Fibroblast of skin of abdomen (primary cell): Measurements from ENCODE around the gene KCNIP1.

Experiments
- DNase-seq: peaks from one replicate; pipeline ENCODE4 v3.0.0-alpha.2; 2013

The KCNIP1 gene

DNA sequence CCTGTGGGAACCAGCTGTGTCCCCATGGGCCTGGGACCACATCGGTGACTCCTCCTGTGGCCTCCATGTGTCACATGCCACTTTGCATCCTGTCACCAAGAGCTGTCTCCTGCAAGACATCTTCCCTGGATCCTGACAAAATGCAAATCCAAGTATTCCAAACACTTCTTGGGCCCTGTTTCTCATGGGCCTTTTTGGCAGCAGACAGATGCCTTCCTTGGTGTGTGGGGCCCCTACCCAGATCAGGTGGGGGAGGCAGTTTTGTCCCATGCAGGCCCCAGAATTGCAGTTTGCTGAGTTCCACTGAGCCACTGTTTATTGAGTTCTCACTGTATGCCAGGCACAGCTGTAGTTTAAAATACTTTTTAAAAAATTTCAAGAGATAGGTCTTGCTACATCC lies 217.2 kb downstream of the KCNIP1 start:
- no peak for DNase-seq

DNA sequence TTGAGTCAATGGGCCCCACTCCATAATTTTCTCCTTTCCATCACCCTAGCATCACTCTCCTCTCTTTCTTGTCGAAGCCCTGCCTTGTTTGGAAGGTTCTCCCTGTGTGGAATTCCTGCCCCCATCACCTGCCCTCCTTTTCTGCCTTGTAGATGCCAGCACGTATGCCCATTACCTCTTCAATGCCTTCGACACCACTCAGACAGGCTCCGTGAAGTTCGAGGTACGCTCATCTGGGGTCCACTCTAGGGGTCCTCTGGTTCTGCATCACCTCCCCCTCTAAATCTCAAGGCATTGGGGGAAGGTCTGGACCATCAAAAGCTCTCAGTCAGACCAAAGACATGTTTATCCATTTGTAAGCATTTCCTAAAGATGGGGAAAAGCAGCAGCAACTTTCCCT lies 217.9 kb downstream of the KCNIP1 start:
- DNase-seq: no peak

DNA sequence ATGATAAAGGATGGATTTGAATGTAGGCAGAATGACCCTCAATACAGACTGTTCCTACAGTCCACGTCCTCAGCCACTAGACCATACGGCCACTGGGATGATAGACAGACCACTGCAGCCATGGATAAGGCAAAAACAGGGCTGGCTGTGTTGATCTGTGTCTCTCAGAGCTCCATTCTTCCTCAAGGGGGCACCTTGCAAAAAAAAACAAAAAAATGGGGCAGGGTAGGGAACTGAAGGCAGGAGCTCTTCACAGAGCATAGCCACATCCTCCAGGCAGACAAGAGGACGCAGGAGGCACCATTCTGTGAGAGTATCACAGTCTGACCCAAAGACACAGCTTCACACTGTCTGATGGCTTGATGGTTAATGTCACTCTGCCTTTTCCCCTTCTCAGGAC lies 218.5 kb downstream of the KCNIP1 start:
- DNase-seq: no peak

DNA sequence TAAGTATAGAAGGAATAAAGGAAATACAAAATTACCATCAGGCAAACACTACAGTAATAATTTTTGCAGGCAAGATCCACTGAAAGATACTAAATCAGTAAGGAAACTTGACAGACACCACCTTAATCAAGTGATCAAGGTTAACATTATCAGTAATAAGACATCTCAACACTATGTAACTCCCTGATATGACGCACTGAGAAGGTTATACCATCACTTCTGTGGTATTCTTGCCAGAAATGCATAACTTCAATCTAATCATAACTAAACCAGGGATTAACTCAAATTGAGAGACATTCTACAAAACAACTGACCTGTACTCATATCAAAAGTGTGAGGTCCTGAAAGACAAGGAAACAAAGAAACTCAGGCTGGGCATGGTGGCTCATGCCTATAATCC lies 227.2 kb downstream of the KCNIP1 start:
- DNase-seq: no peak

DNA sequence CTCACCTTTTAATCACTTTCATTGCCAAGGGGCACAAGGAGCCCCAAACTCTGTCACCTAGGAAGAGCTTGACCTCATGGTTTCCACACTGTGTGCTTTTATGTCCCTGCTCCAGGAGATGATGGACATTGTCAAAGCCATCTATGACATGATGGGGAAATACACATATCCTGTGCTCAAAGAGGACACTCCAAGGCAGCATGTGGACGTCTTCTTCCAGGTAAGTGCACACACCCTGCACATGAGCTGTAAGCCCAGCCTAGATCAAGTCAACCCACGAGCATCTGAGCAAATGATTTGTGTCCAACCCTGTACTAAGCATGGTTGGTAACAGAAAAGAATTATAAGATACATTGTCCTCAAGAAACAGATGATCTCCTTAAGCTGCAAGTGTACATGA lies 228.9 kb downstream of the KCNIP1 start:
- DNase-seq: no peak

DNA sequence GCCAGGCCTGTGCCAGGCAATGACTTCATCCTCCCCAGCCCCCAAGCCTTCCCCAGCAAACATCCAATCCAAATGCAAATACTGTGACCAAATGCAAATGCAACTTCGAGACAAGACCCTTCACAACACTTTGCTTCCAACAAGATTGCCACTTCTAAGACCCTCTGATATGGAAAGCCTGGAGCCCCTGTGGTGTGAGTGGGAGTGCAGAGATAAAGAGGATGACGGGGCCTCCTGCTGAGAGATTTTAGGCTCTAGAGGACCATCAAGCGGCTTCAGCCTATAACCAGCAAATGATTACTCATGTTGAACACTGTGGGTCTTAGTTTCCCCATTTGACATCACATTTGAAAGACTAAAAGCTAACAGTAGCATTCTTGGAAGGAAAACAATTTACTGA lies 233.1 kb downstream of the KCNIP1 start:
- DNase-seq: no peak

DNA sequence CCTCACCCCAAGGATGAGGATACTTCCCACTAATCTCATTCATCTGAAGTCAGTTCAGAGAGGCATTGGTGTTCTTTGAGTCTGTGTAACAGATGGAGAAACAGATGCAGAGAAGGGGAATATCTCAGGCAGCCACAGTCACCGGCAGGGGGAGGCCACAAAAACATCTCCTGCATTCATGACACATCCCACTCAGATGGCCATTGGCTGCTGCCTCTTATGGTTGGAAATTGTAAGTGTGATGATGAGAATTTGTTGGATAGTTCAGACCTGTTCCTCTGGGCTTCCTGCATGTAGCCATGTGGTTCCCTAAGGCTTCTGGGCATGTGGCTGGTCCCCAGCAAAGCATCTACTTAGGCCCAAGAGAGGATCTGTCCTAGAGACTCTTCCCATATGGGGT lies 233.8 kb downstream of the KCNIP1 start:
- no peak for DNase-seq

DNA sequence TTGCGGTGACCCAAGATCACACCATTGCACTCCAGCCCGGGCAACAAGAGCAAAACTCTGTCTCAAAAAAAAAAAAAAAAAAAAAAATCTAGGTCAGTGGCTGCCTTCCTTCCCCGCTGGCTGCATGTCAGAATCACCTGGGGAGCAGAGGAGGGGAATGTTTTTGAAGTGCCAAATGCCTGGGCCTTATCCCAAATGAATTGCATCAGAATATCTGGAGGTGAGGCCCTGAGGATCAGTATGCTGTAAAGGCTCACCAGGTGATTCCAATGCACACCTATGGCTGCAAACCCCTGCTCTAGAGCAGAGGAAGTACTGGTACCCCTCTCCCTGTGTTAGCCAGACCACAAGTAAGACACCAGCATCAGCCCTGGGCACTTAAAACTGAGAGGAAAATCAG lies 235.0 kb downstream of the KCNIP1 start:
- no peak for DNase-seq

DNA sequence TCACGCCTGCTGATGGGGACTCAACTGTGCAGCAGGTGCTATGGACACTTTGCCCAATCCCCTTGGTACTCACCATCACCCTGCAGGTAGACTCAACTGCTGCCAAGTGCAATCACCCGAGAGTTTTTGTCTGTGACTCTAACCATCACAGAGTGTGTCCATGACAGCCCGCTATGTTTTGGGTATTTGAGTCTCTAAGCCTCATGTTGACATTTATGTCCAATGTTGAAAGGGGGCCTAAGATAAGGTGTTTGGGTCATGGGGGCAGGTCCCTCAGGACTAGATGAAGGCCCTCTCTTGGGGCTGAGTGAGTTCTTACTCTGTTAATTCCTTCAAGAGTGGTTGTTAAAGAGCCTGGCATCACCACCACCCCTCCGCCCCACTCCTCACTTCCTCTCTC lies 235.6 kb downstream of the KCNIP1 start:
- DNase-seq: no peak

DNA sequence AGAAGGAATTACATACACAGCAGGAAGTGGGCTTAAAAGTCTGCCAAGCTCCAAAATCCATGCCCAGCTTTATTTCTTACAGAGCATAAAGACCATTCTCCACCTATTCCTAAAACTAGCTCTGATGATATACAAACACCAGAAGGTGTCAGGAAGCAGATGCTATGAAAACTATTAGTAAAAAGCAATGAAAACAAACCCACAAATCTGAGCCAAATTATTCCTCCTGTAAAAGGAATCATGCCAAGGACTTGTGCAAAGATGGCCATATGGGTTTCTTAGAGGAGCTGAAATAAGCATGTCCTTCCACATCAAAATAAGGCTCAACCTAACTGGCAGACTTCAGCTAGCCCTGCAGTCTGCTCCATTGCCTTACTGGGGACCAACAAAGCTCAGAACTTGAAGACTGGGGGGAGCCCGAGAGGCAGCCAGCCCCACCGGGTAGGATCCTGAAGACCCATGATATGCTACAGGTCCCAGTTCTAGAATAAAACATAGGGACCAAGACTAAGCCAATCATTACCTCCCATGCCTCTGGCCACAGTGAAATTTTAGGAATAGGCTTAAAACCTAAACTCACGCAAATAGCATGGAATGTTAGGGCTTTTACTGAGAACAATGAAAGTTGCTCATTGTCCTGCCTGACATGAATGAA lies 236.9 kb downstream of the KCNIP1 start:
- no peak for DNase-seq

DNA sequence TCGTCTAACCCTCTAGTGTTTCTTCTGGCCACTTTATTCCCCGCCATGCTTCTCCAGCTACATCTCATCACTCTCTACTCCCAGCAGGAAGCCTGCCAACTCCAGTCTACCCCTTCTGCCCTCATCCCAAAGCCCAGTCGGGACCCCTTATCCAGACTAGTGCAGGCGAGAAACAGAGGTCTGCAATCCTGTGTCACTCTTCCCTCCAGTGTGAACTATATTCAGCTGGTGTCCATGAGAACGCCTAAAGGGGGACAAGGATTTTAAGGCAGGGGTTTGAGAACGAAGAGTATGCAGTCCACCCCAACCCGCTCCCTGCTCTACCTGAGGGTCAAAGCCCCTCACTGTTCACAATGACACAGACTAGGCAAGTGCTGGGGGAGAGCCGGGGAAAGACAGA lies 238.0 kb downstream of the KCNIP1 start:
- DNase-seq: no peak

DNA sequence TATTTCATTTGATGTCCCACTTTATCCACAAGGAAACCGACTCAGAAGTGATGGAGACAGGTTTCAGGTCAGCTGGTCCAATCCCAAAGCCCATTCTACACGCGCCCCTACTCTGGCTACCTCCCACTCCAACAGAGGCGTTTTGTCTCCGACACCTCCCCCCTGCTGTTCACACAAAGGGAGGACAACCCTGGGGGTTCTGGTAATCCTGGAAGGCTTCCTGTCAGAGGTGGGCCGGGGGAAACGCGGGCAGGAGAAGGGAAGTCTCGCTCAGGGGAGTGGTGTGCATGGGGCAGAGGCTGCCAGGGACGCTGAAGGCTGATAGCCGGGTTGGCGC lies 240.0 kb downstream of the KCNIP1 start:
- no peak for DNase-seq

DNA sequence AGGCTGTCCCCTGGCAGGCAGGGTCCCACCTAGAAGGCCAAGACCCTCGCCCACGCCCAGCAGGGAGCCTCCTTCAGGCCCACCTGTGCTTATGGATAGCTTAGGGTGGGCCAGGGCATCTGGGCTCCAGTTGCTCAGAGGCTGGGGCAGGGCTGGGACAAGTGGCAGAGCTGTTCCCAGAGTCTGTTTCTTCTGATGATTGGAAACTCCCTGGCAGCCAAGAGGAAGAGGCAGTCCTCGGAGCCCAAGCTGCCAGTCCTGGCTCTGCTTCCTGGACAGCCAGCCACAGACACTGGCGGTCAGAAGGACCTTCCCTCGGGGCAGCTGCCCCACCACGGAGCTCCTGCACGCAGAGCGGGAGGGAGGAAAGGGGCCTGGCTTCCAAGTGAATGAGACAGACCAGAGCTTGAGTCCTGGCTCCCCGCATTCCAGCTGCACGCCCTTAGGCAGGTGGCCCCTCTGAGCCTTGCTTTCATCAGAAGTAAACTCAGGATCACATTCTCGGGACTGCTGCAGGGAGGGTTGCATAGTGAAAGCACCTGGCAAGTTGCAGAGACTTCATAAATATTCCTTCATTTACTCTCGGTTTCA lies 241.8 kb downstream of the KCNIP1 start:
- no peak for DNase-seq

DNA sequence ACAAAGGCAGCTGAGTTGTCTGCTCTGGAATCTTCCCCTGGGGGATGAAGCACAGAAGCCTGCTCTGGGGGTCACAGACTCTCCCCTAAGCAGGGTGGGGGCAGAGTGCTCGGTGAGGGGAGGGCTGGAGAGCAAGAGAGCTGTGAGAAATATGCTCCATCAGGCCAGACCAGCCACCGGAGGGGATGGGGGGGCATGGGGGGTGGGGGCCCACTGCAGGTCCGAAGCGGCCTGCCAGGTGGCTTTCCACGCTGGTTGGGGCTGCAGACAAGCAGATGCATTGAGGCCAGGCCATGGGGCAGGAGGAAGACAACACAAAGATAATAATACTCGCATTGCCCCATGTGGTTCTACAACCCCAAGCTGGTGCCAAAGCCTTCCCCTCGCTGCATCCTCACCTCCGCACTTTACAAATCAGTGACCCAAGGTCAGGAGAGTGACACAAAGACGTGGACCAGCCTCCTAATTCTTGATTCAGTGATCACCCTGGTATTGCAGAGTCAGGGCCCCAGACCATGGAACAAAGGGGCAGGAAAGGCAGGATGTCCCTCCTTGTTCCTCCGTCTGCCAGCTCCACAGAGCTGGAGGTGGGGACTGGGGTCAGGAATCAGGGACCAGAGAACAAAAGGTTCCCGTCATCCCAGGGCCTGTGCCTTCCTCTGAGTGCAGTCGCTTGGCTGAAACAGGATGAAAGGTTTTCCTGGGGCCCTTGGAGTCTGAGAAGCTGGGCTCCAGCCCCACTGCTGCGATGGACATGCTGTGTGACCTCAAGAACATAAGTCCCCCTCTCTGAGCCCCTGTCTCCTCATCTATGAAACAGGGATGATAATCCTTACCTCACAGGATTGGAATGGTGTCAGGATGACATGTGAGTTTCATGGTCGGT lies 242.5 kb downstream of the KCNIP1 start:
- DNase-seq: no peak

DNA sequence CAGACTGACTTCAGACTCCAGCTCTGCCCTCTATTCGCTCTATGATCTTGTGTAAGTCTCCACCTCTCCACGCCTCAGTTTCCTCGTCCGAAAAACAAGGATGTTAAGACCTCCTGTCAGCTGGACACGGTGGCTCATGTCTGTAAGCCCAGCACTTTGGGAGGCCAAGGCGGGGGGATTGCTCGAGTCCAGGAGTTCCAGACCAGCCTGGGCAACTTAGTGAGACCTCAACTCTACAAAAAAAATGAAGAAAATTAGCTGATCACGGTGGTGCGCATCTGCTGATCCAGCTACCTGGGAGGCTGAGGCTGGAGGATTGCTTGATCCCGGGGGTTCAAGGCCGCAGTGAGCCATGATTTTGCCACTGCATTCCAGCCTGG lies 243.1 kb downstream of the KCNIP1 start:
- DNase-seq: no peak

DNA sequence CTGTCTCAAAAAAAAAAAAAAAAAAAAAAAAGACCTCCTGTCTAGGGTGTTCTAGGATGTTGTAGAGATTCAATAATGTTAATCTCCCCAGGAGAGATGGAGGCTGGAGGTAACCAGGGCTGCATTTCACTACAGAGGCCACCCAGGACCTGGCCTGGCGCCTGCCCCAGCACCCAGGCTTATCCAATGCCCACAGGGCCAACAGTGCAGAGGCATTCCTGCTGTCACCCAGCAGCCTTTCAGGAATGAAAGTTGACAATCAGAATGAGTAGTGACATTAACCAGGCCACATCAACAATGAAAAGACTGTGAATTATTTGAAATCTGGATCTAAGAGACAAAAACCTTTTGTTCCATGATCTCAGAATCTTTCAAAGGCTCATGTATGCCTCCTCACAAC lies 243.5 kb downstream of the KCNIP1 start:
- DNase-seq: no peak

DNA sequence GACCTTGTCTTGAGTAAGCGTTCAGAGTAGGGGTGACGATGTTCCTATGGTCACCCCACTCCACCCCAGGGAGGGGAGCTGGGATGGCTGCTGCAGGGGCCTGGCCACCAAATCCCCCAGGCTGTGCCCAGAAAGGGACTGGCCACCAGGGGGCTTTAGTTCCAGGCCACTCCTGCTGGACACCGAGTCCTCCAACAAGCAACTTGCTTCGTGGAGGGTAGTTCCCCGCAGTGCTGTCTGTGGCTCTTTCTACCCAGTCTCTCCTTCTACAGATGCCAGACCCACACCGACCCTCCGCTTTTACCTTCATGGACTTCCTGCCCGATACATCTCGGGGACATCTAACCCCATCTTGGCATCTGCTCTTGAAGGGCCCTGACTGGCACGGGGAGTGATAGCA lies 244.0 kb downstream of the KCNIP1 start:
- DNase-seq: no peak

DNA sequence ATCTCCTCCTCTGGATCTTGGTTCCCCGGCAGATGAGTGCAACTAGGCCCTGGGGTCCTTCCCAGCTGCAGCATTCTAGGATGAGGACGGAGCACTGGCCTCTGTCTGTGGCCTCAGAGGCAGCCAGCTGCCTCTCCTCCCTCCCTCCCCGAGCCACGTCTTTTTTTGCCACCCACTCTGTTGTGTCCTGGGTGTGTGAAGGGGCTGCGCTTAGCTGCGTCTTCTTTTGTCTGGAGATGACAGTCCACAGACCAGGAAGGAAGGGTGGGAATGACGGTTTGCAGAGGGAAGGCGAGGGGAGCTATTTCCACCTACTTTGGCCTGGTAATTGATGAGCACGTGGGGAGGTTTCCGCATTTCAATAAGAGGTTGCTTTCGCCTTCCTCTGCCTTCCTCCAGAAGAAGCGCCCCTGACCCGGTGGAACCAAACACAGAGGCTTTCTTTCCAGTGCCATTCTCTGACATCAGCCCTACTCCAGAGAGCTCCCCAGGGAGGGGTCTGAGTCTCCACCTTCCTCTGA lies 245.2 kb downstream of the KCNIP1 start:
- no peak for DNase-seq

DNA sequence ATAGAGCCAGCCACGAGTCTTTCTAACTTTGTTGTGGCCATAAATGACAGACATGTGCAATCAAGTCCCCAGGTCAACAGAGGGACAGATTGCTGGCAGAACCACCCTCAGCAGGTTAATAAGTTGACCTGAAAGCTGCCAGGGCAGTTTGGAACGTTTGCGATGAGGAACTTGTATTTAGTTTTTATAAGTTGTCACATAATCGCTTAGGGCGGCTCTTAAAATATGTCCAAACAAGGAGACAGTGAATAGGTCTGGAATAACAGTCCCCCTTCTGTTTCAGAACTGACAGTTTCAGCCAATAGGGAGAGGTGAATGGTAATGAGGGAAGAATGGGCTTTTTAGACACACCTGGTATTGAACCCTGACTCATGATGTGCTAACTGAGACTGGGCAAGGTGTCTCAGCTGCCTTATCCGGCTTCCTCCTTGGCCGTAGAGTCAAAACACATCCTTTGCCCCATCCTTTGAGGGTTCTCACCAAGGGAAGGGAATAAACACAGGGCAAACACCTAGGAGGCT lies 246.2 kb downstream of the KCNIP1 start:
- no peak for DNase-seq

DNA sequence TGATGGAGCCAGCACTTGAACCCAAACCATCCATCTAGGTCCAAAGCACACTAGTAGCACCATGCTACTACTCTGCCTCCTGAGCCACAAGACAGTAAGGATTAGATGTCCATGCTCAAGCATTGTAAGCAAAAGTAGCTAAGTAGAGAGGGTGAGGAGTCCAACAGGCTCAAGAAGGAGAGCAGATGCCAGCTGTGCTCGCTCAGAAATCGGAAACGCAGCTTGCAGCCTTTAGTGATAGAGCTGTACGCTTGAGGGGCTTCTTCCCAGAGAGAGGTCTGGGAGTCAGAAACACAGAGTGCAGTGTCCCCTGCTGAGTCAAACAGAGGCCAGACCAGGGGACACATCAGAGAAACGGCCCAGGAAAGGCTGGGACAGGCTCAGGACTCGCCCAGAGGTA lies 247.0 kb downstream of the KCNIP1 start:
- no peak for DNase-seq

DNA sequence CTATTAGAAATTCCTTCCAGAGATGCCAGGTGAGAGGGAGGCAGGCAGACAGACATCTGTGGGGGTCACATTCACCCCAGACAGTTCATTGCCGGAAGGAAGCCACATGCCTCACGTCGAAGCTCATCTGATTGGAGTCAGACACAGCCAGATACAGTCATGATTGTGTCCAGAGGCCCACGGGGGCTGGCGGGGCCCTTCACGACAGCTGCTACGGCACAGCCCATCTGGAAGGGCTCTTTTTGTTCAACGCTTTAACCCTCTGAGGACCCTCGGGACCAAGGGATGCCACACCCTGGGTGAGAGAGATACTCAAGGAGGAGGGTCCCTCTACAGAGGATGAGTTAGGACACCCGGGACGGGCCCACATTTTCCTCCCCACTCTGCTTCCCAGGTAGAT lies 247.8 kb downstream of the KCNIP1 start:
- no peak for DNase-seq

DNA sequence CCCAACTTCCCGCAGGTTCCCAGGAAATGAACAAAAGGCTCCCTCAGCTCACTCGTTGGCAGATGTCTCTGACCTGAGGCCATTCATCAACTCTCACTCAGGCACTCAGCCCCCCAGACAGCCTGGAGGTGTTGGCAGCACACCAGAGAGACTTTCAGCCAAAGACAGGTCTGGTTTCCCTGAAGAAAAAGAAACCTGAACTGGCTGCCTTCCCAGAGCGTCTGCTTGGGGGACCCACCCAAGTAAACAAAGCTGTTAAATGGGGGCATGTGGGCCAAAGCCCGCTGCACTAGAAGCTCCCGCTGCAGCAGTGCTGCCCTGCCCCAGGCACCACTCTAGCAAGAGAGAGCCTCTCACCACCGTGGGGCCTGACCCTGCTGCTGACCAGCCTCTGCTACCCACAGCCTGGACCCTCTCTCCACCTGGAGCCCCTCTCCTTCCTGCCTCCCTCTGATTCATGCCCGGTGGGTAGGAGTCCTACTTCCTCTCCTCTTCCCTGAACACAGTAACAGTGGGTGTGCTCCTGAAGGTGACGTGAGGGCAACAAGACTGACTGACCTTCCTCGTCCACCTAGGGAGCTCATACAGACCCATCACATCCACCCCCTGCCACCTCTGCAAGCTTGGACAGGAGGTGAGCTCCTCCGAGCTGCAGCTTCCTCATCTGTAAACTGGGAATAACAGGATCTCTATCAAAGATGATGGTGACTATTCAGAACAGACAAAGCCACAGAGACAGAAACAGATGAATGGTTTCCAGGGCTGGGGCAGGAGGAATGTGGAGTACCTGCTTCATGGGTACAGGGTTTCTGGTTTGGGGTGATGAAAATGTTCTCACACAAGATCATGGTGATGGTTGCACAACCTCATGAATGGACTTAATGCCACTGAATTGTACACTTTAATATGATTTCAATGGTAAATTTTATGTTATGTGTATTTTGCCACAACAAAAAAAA lies 248.7 kb downstream of the KCNIP1 start:
- DNase-seq: no peak

DNA sequence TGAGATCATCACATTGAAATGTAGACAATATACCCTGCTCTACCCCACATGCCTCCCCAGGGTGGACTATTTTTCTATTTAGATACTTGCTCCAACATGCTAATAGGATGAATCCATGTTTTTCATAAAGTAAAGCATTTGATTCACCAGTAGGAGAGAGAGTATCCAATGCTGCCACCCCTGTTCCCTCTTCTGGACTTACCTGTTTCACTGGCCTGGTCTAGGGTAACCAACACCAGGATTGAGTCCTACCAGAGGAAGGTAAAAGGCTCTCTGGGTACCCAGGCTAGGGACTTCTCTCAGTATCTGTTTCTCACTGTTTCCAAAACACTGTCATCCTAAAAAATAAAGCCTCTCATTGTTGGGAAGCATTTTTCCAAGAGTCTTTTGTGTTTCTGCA lies 249.5 kb downstream of the KCNIP1 start:
- DNase-seq: no peak
